Smooth muscle cell (in vitro differentiated cells): ENCODE results near the gene SUV39H1. TPM values are rescaled to one million over a fixed set of nuclear protein-coding genes. Genes with fewer than 3 reads are reported as not detected.

Experiments used
- DNase-seq: peaks from one replicate; lab custom pipeline; 2025; ENCODE audit not compliant: unreplicated experiment; lab: John Stamatoyannopoulos, UW
- H2AFZ ChIP-seq: fragments of 200-600 bp; sonication (generic); 2 replicates; pipeline ENCODE4 v1.6.0; 2016; ENCODE audit warnings: antibody characterized with exemption, low read depth, mild to moderate bottlenecking
- H3F3A ChIP-seq: fragments of 200-600 bp; sonication (generic); 2 replicates; pipeline ENCODE4 v1.6.0; 2017; ENCODE audit warnings: antibody characterized with exemption, low read depth
- H3K27ac ChIP-seq: fragments of 200-600 bp; sonication (generic); 2 replicates; pipeline ENCODE4 v1.5.1; 2016; ENCODE audit warnings: low read depth, mild to moderate bottlenecking
- H3K27me3 ChIP-seq: fragments of 200-600 bp; sonication (generic); 2 replicates; pipeline ENCODE4 v1.6.1; 2016; ENCODE audit warnings: low read depth, mild to moderate bottlenecking
- H3K36me3 ChIP-seq: fragments of 200-600 bp; sonication (generic); 2 replicates; pipeline ENCODE4 v1.5.1; 2016; ENCODE audit warnings: low read depth
- H3K4me1 ChIP-seq: fragments of 200-600 bp; sonication (generic); 2 replicates; pipeline ENCODE4 v1.5.1; 2016; ENCODE audit warnings: low read depth
- H3K4me2 ChIP-seq: fragments of 200-600 bp; sonication (generic); 2 replicates; pipeline ENCODE4 v1.6.0; 2016; ENCODE audit warnings: mild to moderate bottlenecking
- H3K4me3 ChIP-seq: fragments of 200-600 bp; sonication (generic); 2 replicates; pipeline ENCODE4 v1.5.1; 2016; ENCODE audit warnings: mild to moderate bottlenecking
- H3K79me2 ChIP-seq: fragments of 200-600 bp; sonication (generic); 2 replicates; pipeline ENCODE4 v1.6.0; 2016; ENCODE audit warnings: low read depth, mild to moderate bottlenecking
- H3K9ac ChIP-seq: fragments of 200-600 bp; sonication (generic); 2 replicates; pipeline ENCODE4 v1.6.0; 2016; ENCODE audit warnings: low read depth
- H3K9me3 ChIP-seq: fragments of 200-600 bp; sonication (generic); replicated peaks from 2 replicates; pipeline ENCODE4 v1.5.1; 2016; ENCODE audit warnings: low read depth
- H4K20me1 ChIP-seq: fragments of 200-600 bp; sonication (generic); 2 replicates; pipeline ENCODE4 v1.6.0; 2016; ENCODE audit warnings: low read depth
- WGBS: methylation state at CpG from one replicate; pipeline ENCODE4 v1.1.7; 2016; ENCODE audit warnings: low lambda C conversion rate; 5-methylcytosine and 5-hydroxymethylcytosine counted together
- polyA plus RNA-seq: library from polyadenylated mRNA; unstranded; fragments of >200 nt; fragmentation: Nextera tagmentation; extraction: Ambion mirVana; gene quantifications from 2 replicates; pipeline ENCODE4 v1.2.1, GENCODE V29; 2016
- small RNA-seq: library from RNA; depleted of rRNA; stranded (forward); fragments of <200 nt; gene quantifications from one replicate; pipeline ENCODE3, GENCODE V24; 2014
- total RNA-seq: library from RNA; depleted of rRNA; stranded (reverse); fragments of >200 nt; gene quantifications from 2 replicates; pipeline ENCODE4 v1.2.3, GENCODE V29; 2014
- TF ChIP-seq, protein P1 (sequence below): fragments of 200-600 bp; sonication (generic); IDR thresholded peaks from 2 replicates; pipeline ENCODE4 v1.5.1; 2017; ENCODE audit warnings: borderline replicate concordance, mild to moderate bottlenecking, antibody characterized with exemption; ENCODE audit not compliant: insufficient read depth, poor library complexity, severe bottlenecking

The SUV39H1 gene
- total and polyA plus RNA-seq, 2 experiments from 2014 or later, result 2.7 to 7.7 TPM

DNA sequence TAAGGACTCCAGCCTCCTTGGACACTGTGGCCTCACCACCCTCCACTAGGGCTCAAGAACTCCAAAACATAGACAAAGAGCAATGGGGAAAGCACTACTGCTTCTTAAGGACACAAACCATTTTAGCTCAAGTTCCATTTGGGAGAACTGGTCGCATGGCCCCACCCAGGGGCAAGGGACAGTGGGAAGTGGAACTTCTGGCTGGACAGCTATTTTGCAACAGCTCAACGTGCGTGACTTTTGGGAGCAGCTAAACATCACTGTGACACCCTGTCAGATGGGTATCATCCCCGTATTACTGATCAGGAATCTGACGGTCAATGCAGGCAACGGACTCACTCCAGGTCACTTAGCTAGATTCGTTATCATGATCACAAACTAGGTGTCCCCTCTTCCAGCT lies 56.0 kb downstream of the SUV39H1 start:
- Histone ChIP-seq H3K36me3 (no peaks in the 10 kb centered on the region), H3K9me3 (no peaks in the 10 kb centered on the region), H3K27ac (no peak overlapping the region), H3K4me3 (no peak overlapping the region), H2AFZ (no peak overlapping the region), H3F3A (no peaks in the 10 kb centered on the region), H3K4me1 (no peaks in the 10 kb centered on the region), H3K79me2 (no peaks in the 10 kb centered on the region), H3K9ac (no peak overlapping the region), H3K4me2 (no peak overlapping the region), H3K27me3 (no peaks in the 10 kb centered on the region), H4K20me1 (no peaks in the 10 kb centered on the region)
- no peak for DNase-seq
- WGBS, result 83% methylated on average over 7 of the region's 7 CpGs
- TF ChIP-seq, protein P1, sequence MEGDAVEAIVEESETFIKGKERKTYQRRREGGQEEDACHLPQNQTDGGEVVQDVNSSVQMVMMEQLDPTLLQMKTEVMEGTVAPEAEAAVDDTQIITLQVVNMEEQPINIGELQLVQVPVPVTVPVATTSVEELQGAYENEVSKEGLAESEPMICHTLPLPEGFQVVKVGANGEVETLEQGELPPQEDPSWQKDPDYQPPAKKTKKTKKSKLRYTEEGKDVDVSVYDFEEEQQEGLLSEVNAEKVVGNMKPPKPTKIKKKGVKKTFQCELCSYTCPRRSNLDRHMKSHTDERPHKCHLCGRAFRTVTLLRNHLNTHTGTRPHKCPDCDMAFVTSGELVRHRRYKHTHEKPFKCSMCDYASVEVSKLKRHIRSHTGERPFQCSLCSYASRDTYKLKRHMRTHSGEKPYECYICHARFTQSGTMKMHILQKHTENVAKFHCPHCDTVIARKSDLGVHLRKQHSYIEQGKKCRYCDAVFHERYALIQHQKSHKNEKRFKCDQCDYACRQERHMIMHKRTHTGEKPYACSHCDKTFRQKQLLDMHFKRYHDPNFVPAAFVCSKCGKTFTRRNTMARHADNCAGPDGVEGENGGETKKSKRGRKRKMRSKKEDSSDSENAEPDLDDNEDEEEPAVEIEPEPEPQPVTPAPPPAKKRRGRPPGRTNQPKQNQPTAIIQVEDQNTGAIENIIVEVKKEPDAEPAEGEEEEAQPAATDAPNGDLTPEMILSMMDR, result no peak

DNA sequence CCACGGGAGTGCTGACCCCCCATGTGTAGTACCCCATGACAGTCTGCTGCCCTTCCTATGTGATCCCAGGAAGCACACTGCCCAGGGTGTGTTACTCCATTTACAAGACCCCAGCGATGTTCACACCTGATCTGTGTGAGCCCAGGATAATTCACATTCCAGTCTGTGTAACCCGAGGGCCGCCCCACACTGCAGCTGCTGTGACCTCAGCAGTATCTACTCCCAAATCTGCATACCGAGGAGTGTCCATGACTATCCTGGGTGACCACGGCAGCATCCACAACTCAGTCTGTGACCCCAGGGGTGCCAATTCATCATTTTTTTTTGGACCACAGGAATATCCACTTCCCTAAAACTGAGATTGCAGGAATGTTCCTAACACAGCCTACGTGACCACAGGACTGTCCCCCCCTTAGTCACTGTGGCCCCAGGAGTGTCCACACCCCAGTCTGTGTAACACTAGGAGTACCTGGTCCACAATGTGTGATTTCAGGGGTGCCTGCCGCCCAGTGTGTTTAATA lies 57.2 kb downstream of the SUV39H1 start:
- Histone ChIP-seq H3K27me3 (no peaks in the 10 kb centered on the region), H4K20me1 (no peaks in the 10 kb centered on the region), H3K27ac (no peak overlapping the region), H3K79me2 (no peaks in the 10 kb centered on the region), H3K4me1 (no peaks in the 10 kb centered on the region), H3K4me3 (no peak overlapping the region), H2AFZ (no peak overlapping the region), H3K36me3 (no peaks in the 10 kb centered on the region), H3K9ac (no peak overlapping the region), H3K4me2 (no peak overlapping the region), H3K9me3 (no peaks in the 10 kb centered on the region), H3F3A (no peaks in the 10 kb centered on the region)
- DNase-seq, result no peak
- WGBS, result 76% methylated on average over 8 of the region's 8 CpGs
- TF ChIP-seq, protein P1, result no peak

DNA sequence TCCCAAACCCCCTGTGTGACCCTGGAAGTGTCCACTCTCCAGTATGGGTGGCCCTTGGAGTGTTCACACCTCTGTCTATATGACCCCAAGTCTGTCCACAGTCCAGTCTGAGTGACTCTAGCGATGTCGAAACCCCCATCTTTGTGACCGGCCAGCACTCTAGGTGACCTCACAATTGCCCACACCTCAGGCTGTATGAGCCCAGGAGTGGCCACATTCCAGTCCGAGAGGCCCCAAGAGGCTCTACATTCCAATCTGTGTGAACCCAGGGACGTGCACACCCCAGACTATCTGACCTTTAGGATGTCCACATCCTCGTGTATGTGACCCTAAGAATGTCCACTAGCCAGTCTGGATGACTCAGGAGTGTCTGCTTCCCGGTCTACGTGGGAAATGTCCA lies 57.7 kb downstream of the SUV39H1 start:
- Histone ChIP-seq H3K27ac (no peak overlapping the region), H3F3A (no peaks in the 10 kb centered on the region), H3K9me3 (no peaks in the 10 kb centered on the region), H3K4me1 (no peaks in the 10 kb centered on the region), H3K4me3 (no peak overlapping the region), H2AFZ (no peak overlapping the region), H3K79me2 (no peaks in the 10 kb centered on the region), H3K9ac (no peak overlapping the region), H4K20me1 (no peaks in the 10 kb centered on the region), H3K4me2 (no peak overlapping the region), H3K36me3 (no peaks in the 10 kb centered on the region), H3K27me3 (no peaks in the 10 kb centered on the region)
- WGBS, result 75% methylated on average over 8 of the region's 8 CpGs
- no peak for DNase-seq
- TF ChIP-seq, protein P1, result no peak

Small RNAs within 50 kb of the gene (small RNA-seq; reads per million reads assigned to genes)
- not detected for gene RNU6-1056P

Other genes starting within 250 kb of the SUV39H1 start
- 69.4 and 79.0 TPM in 2 replicates for gene SLC38A5, start 226.5 kb upstream of the SUV39H1 start, total RNA-seq
- gene SLC38A5, start 226.5 kb upstream of the SUV39H1 start, polyA plus RNA-seq, result 68.7 and 88.7 TPM in 2 replicates
- 60.6 and 78.9 TPM in 2 replicates for gene FTSJ1, start 220.5 kb upstream of the SUV39H1 start, total RNA-seq
- gene FTSJ1, start 220.5 kb upstream of the SUV39H1 start, polyA plus RNA-seq, result 80.8 and 82.4 TPM in 2 replicates
- gene PORCN, start 187.7 kb upstream of the SUV39H1 start, total RNA-seq, result 25.1 and 25.5 TPM in 2 replicates
- gene PORCN, start 187.7 kb upstream of the SUV39H1 start, polyA plus RNA-seq, result 14.8 and 23.2 TPM in 2 replicates
- gene EBP, start 174.9 kb upstream of the SUV39H1 start, total RNA-seq, result 49.1 and 63.0 TPM in 2 replicates
- 85.5 and 99.8 TPM in 2 replicates for gene EBP, start 174.9 kb upstream of the SUV39H1 start, polyA plus RNA-seq
- 3.8 and 4.5 TPM in 2 replicates for gene TBC1D25, start 157.0 kb upstream of the SUV39H1 start, total RNA-seq
- gene TBC1D25, start 157.0 kb upstream of the SUV39H1 start, polyA plus RNA-seq, result 9.7 and 9.8 TPM in 2 replicates
- 110 and 156 TPM in 2 replicates for gene RBM3, start 122.2 kb upstream of the SUV39H1 start, total RNA-seq
- gene RBM3, start 122.2 kb upstream of the SUV39H1 start, polyA plus RNA-seq, result 111 and 116 TPM in 2 replicates
- 46.9 and 55.3 TPM in 2 replicates for gene WDR13, start 99.2 kb upstream of the SUV39H1 start, total RNA-seq
- 113 and 133 TPM in 2 replicates for gene WDR13, start 99.2 kb upstream of the SUV39H1 start, polyA plus RNA-seq
- gene WAS, start 12.9 kb upstream of the SUV39H1 start, total RNA-seq, result 0.54 and 2.5 TPM in 2 replicates
- gene WAS, start 12.9 kb upstream of the SUV39H1 start, polyA plus RNA-seq, result 0.15 and 0.24 TPM in 2 replicates
- gene GLOD5, start 65.0 kb downstream of the SUV39H1 start, total RNA-seq, result not detected in 2 replicates
- not detected in 2 replicates for gene GLOD5, start 65.0 kb downstream of the SUV39H1 start, polyA plus RNA-seq
- not detected in 2 replicates for gene GATA1, start 89.9 kb downstream of the SUV39H1 start, total RNA-seq
- gene GATA1, start 89.9 kb downstream of the SUV39H1 start, polyA plus RNA-seq, result not detected in 2 replicates
- 46.0 and 76.1 TPM in 2 replicates for gene HDAC6, start 105.3 kb downstream of the SUV39H1 start, total RNA-seq
- 68.9 and 71.3 TPM in 2 replicates for gene HDAC6, start 105.3 kb downstream of the SUV39H1 start, polyA plus RNA-seq
- not detected in 2 replicates for gene ERAS, start 129.8 kb downstream of the SUV39H1 start, total RNA-seq
- not detected in 2 replicates for gene ERAS, start 129.8 kb downstream of the SUV39H1 start, polyA plus RNA-seq
- 7.8 and 11.6 TPM in 2 replicates for gene PCSK1N, start 138.9 kb downstream of the SUV39H1 start, total RNA-seq
- 14.4 and 51.9 TPM in 2 replicates for gene PCSK1N, start 138.9 kb downstream of the SUV39H1 start, polyA plus RNA-seq
- 68.6 and 78.8 TPM in 2 replicates for gene TIMM17B, start 201.0 kb downstream of the SUV39H1 start, total RNA-seq
- gene TIMM17B, start 201.0 kb downstream of the SUV39H1 start, polyA plus RNA-seq, result 134 and 141 TPM in 2 replicates
- gene PQBP1, start 201.2 kb downstream of the SUV39H1 start, total RNA-seq, result 17.0 and 20.6 TPM in 2 replicates
- gene PQBP1, start 201.2 kb downstream of the SUV39H1 start, polyA plus RNA-seq, result 46.7 and 48.2 TPM in 2 replicates
- gene SLC35A2, start 214.9 kb downstream of the SUV39H1 start, total RNA-seq, result 72.0 and 73.3 TPM in 2 replicates
- gene SLC35A2, start 214.9 kb downstream of the SUV39H1 start, polyA plus RNA-seq, result 98.2 and 99.9 TPM in 2 replicates
- 7.6 and 9.4 TPM in 2 replicates for gene PIM2, start 222.3 kb downstream of the SUV39H1 start, total RNA-seq
- gene PIM2, start 222.3 kb downstream of the SUV39H1 start, polyA plus RNA-seq, result 7.4 and 8.7 TPM in 2 replicates